BJ (cell line): ENCODE data around the gene RGS18. TPM values are rescaled to one million over a fixed set of nuclear protein-coding genes. Genes with fewer than 3 reads are reported as not detected.

Experiments
- CTCF ChIA-PET: fragments of 350-600 bp; formaldehyde crosslinking; extraction: SDS; loops from one replicate; lab custom pipeline; 2021; ENCODE audit warnings: antibody characterized with exemption, inconsistent platforms; lab: Yijun Ruan, JAX
- POLR2A ChIA-PET: fragments of 300-600 bp; sonication (Branson Sonifier 250); formaldehyde crosslinking; extraction: SDS; loops from one replicate; lab custom pipeline; 2021; ENCODE audit warnings: antibody characterized with exemption; lab: Charles Lee
- DNase-seq: peaks from one replicate; pipeline ENCODE4 v3.0.0-alpha.2; 2011; ENCODE audit warnings: low read depth
- H3K27me3 ChIP-seq: 2 replicates; pipeline ENCODE4 v1.6.0; 2011; ENCODE audit warnings: low read length; ENCODE audit not compliant: control insufficient read depth, insufficient read depth
- H3K36me3 ChIP-seq: 2 replicates; pipeline ENCODE4 v1.5.1; 2011; ENCODE audit warnings: low read length; ENCODE audit not compliant: control insufficient read depth, insufficient read depth
- H3K4me3 ChIP-seq: 2 replicates; pipeline ENCODE4 v1.5.1; 2011; ENCODE audit warnings: low read depth, mild to moderate bottlenecking, control low read depth, low read length
- CTCF ChIP-seq: IDR thresholded peaks from 2 replicates; pipeline ENCODE4 v1.5.1; 2011; ENCODE audit warnings: low read depth, mild to moderate bottlenecking, control low read depth, inconsistent platforms, low read length, moderate library complexity; ENCODE audit not compliant: insufficient read depth
- polyA minus RNA-seq: library from RNA; depleted of rRNA, polyadenylated mRNA; stranded (reverse); fragments of >200 nt; gene quantifications from 2 replicates; pipeline ENCODE4 v1.2.3, GENCODE V29; 2011; rRNA and poly(A)+ RNA removed
- polyA plus RNA-seq: library from polyadenylated mRNA; depleted of rRNA; stranded (reverse); fragments of >200 nt; gene quantifications from 2 replicates; pipeline ENCODE4 v1.2.3, GENCODE V29; 2011; rRNA removed

The RGS18 gene
- polyA plus RNA-seq: 0.04 TPM in 1 of 2 replicates, not detected in the other
- not detected in 2 replicates for polyA minus RNA-seq

- Histone ChIP-seq H3K36me3 (no peaks in the 10 kb centered on the region), H3K27me3 (no peaks in the 10 kb centered on the region), H3K4me3 (no peak within 1 kb of the TSS)
- ChIA-PET POLR2A (no interaction called here), CTCF (no interaction called here)
- no peak for DNase-seq
- TF ChIP-seq CTCF: no peak
Measured at GRCh38 chr1:192158181-192158580, at the start of gene RGS18. TSS of gene RGS18 (plus strand) at chr1:192158462. CDS start at chr1:192158638, 176 bp downstream.

- no peak for TF ChIP-seq CTCF
- ChIA-PET CTCF (no interaction called here), POLR2A (no interaction called here)
- no peak overlapping the region for H3K4me3 ChIP-seq
- no peak for DNase-seq
- no peaks in the 10 kb centered on the region for H3K36me3 ChIP-seq
- H3K27me3 ChIP-seq: no peaks in the 10 kb centered on the region
Measured at GRCh38 chr1:192109576-192109975, 48.7 kb upstream of the RGS18 start.

- ChIA-PET POLR2A (no interaction called here), CTCF (interaction anchor here (0.9 kb wide), 1 partner anchor 8 kb away, joined by 3 read pairs; no protein-coding TSS in a partner anchor)
- no peak for TF ChIP-seq CTCF
- no peaks in the 10 kb centered on the region for H3K36me3 ChIP-seq
- H3K27me3 ChIP-seq: no peaks in the 10 kb centered on the region
- H3K4me3 ChIP-seq: no peak overlapping the region
- no peak for DNase-seq
Measured at GRCh38 chr1:192115000-192115399, 43.3 kb upstream of the RGS18 start.

- Histone ChIP-seq H3K4me3 (no peak overlapping the region), H3K27me3 (no peaks in the 10 kb centered on the region), H3K36me3 (no peaks in the 10 kb centered on the region)
- TF ChIP-seq CTCF: no peak
- CTCF ChIA-PET: interaction anchor here (1.1 kb wide), 1 partner anchor 11 kb away, joined by 3 read pairs; no protein-coding TSS in a partner anchor
- DNase-seq: no peak
- POLR2A ChIA-PET: no interaction called here
Measured at GRCh38 chr1:192118881-192119405, 39.3 kb upstream of the RGS18 start.

- POLR2A ChIA-PET: no interaction called here
- CTCF ChIA-PET: interaction anchor here (1.1 kb wide), 1 partner anchor 11 kb away, joined by 3 read pairs; no protein-coding TSS in a partner anchor
Measured at GRCh38 chr1:192119701-192120100, 38.6 kb upstream of the RGS18 start.

More at GRCh38 chr1:192119701-192120100, 38.6 kb upstream of the RGS18 start:
- TF ChIP-seq CTCF: no peak
- Histone ChIP-seq H3K4me3 (no peak overlapping the region), H3K36me3 (no peaks in the 10 kb centered on the region), H3K27me3 (no peaks in the 10 kb centered on the region)
- DNase-seq: no peak
